Calu3 (cell line): Measurements from ENCODE around the gene COPE. TPM values are rescaled to one million over a fixed set of nuclear protein-coding genes. Genes with fewer than 3 reads are reported as not detected.

Experiments
- BruUV-seq: library from RNA; stranded (reverse); fragments of 400-500 nt; replicated peaks from 2 replicates; lab custom pipeline; 2021; lab: Mats Ljungman, UMichigan
- CTCF ChIA-PET: fragments of 300-600 bp; sonication (Branson Sonifier 250); formaldehyde crosslinking; loops from one replicate; lab custom pipeline; 2022; ENCODE audit warnings: antibody characterized with exemption; lab: Charles Lee
- DNase-seq: peaks from one replicate; pipeline ENCODE4 v3.0.0; 2022
- H3K27ac Mint-ChIP-seq: one replicate; pipeline ENCODE4 v1.8.0; 2022; ENCODE audit warnings: mixed read lengths; ENCODE audit not compliant: unreplicated experiment
- H3K27me3 Mint-ChIP-seq: one replicate; pipeline ENCODE4 v1.8.0; 2022; ENCODE audit warnings: mixed read lengths; ENCODE audit not compliant: unreplicated experiment
- H3K36me3 Mint-ChIP-seq: one replicate; pipeline ENCODE4 v1.8.0; 2022; ENCODE audit warnings: mild to moderate bottlenecking, moderate library complexity, mixed read lengths; ENCODE audit not compliant: insufficient read depth, unreplicated experiment
- H3K4me1 Mint-ChIP-seq: one replicate; pipeline ENCODE4 v1.8.0; 2022; ENCODE audit warnings: mild to moderate bottlenecking, low read depth, mixed read lengths; ENCODE audit not compliant: unreplicated experiment
- H3K4me3 Mint-ChIP-seq: one replicate; pipeline ENCODE4 v1.8.0; 2022; ENCODE audit warnings: mild to moderate bottlenecking, low read depth, moderate library complexity, mixed read lengths; ENCODE audit not compliant: unreplicated experiment
- H3K9me3 Mint-ChIP-seq: one replicate; pipeline ENCODE4 v1.8.0; 2022; ENCODE audit warnings: low read depth, mixed read lengths; ENCODE audit not compliant: unreplicated experiment
- intact Hi-C: fragments of 100-400 bp; cut with micrococcal nuclease; formaldehyde crosslinking; loops from one replicate; pipeline ENCODE4 v1.10.0; 2022; ENCODE audit not compliant: unreplicated experiment
- total RNA-seq: library from RNA; stranded (reverse); gene quantifications from 2 replicates; pipeline ENCODE4 v1.2.3, GENCODE V29; 2022
- TF ChIP-seq, protein P1 (sequence below): fragments of 200-600 bp; IDR thresholded peaks from one replicate; pipeline ENCODE4 v1.8.0; 2022; ENCODE audit warnings: antibody characterized with exemption; ENCODE audit not compliant: unreplicated experiment

Gene COPE
- total RNA-seq, 1 experiment from 2014 or later = 143 TPM

DNA sequence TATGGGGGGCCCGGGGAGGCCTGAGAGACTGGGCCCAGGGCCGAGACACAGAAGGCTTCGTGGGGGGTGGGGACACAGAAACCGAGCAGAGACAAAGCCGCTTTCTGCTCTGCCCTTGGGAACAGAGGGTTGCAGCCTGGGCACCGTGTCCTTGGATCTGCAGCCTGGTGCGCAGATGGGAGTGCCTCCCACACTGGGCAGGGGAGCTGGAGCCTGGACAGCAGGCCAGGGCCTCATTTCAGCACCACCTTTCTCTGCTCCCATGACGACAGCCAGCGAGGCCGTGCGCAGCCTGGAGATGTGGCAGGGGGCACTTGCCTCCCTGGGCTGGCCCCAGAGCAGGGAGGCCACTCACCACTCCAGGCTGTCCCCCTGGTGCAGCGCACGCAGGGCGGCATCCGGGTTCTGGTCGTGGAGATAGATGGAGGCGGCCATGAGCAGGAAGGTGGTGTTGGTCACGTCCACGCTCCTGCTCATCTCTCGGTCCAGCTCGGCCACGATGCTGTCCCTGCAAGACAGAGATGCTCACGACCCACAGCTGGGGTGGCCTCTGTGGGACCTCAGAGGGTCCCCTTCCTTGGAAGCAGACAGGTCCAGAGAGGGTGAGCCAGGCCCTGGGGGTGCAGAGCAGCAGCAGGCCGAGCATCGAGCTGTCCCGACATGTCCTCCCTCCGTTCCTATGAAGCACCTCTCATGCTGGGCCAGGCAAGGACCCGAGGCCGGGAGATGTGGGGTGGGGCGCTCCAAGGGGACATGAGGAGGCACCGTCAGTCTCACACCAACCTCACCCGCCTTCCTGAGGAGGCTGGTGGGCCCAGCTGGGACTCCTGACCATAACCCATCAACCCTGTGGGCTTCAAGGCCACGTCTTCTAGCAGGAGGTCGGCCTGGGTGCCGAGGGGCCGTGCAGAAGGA lies 12.3 kb downstream of the COPE start:
- no peak overlapping the region for H3K27ac Mint-ChIP-seq
- no peaks in the 10 kb centered on the region for H3K4me1 Mint-ChIP-seq
- no peak for DNase-seq
- no TSS peak for BruUV-seq
- no peaks in the 10 kb centered on the region for H3K9me3 Mint-ChIP-seq
- H3K4me3 Mint-ChIP-seq = no peak overlapping the region
- H3K36me3 Mint-ChIP-seq = peaks cover 37% of the 10 kb centered on the region
- TF ChIP-seq, protein P1, sequence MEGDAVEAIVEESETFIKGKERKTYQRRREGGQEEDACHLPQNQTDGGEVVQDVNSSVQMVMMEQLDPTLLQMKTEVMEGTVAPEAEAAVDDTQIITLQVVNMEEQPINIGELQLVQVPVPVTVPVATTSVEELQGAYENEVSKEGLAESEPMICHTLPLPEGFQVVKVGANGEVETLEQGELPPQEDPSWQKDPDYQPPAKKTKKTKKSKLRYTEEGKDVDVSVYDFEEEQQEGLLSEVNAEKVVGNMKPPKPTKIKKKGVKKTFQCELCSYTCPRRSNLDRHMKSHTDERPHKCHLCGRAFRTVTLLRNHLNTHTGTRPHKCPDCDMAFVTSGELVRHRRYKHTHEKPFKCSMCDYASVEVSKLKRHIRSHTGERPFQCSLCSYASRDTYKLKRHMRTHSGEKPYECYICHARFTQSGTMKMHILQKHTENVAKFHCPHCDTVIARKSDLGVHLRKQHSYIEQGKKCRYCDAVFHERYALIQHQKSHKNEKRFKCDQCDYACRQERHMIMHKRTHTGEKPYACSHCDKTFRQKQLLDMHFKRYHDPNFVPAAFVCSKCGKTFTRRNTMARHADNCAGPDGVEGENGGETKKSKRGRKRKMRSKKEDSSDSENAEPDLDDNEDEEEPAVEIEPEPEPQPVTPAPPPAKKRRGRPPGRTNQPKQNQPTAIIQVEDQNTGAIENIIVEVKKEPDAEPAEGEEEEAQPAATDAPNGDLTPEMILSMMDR = no peak
- H3K27me3 Mint-ChIP-seq = no peaks in the 10 kb centered on the region
- CTCF ChIA-PET = no interaction called here
- intact Hi-C loops = no loop called here

DNA sequence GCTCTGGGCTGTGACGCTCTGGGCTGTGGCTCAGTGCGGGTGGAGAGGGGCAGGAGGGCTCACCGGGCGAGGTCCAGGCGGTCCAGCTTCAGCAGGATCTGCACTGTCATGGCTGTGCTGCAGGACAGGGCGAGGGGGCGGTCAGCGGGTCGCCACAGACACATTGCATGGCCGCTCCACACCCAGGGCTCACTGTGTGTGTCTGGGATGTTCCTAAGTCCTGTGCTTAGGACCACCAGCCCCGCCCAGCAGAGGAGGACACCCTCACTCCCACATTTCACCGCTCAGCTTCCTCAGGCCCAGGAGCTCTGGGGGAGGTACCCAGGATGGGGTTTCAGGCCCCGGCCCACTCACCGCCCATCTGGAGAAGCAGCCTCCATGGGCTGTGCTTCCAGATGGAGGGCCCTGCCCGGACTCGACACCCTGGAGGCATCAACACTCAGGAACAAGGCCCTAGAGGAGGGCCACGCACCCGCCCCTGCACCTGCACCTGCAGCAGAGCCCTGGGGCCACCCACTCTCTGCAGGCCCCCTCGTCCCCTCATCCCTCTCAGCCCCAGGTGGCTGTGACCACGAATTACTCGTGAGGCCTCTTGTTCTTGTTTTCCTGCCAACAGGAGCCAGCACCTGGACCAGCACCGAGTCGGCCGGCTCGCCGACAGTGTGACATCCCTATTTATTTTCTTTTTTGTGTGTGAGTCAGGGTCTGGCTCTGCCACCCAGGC lies 13.5 kb downstream of the COPE start:
- CTCF ChIA-PET = no interaction called here
- H3K27me3 Mint-ChIP-seq = no peaks in the 10 kb centered on the region
- H3K4me3 Mint-ChIP-seq = no peak overlapping the region
- peaks cover 37% of the 10 kb centered on the region for H3K36me3 Mint-ChIP-seq
- no peaks in the 10 kb centered on the region for H3K9me3 Mint-ChIP-seq
- TF ChIP-seq, protein P1 = no peak
- no TSS peak for BruUV-seq
- DNase-seq = no peak
- intact Hi-C loops = no loop called here
- H3K4me1 Mint-ChIP-seq = no peaks in the 10 kb centered on the region
- H3K27ac Mint-ChIP-seq = no peak overlapping the region

DNA sequence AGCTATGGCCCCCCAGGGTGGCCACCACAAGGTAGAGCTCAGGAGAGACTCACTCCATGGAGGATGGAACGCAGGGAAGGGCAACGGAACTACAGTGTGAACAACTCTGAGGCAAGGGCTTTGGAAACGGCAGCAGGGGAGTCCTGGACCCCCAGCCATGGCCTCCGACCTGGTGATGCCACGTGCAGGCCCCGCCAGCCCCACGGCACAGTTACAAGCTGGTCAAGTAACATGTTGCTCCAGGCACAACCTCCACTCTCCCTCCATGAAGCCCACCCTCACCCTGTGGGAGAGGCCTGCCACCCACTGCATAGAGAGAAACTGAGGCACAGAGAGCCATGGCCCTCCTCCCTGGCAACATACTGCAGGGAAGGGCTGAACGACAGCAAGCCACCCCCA lies 14.1 kb downstream of the COPE start:
- Mint-ChIP-seq H3K27ac (no peak overlapping the region), H3K4me3 (no peak overlapping the region), H3K4me1 (no peaks in the 10 kb centered on the region), H3K9me3 (no peaks in the 10 kb centered on the region), H3K27me3 (no peaks in the 10 kb centered on the region), H3K36me3 (peaks cover 37% of the 10 kb centered on the region)
- TF ChIP-seq, protein P1 = no peak
- BruUV-seq = no TSS peak
- DNase-seq = no peak
- CTCF ChIA-PET = no interaction called here
- intact Hi-C loops = no loop called here

DNA sequence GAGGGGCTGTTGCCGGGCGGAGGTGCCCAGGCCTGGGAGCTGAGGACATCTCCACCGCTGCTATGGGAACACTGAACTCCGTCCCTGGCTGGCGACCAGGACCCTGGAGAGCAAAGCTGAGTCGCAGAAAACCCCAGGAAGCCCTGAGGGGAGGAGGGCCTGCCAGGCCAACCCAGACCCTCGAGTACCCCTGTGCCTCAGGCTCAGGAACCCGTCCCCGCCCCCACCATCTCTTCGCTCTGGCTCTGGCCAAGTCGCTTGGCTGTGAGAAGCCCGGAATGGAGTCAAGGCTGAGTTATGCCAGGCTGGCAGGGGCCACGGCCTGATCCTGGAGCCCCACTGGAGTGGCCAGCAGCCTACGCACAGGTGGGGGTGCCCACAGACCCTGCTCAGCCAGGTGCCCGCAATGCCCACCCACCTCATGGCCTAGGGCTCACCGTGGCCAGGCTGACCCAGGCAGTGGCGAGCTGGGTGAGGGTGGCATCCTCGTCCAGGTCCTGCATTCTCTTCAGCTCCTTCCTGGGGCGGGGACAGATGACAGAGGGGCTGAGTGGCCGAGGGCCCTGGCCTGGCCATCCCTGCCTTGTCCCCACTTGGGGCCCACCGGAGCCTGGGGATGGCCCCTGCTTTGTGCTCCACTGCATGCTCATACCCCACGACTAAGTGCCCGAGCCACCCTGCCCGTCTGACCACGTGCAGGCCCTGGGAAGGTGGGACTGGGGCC lies 14.7 kb downstream of the COPE start:
- no peaks in the 10 kb centered on the region for H3K27me3 Mint-ChIP-seq
- TF ChIP-seq, protein P1 = no peak
- H3K4me1 Mint-ChIP-seq = no peaks in the 10 kb centered on the region
- peaks cover 33% of the 10 kb centered on the region for H3K36me3 Mint-ChIP-seq
- intact Hi-C loops = no loop called here
- no TSS peak for BruUV-seq
- no peak overlapping the region for H3K27ac Mint-ChIP-seq
- CTCF ChIA-PET = no interaction called here
- no peaks in the 10 kb centered on the region for H3K9me3 Mint-ChIP-seq
- DNase-seq = no peak
- H3K4me3 Mint-ChIP-seq = no peak overlapping the region
